Neuron (in vitro differentiated cells): Measurements from ENCODE around the gene GPC6.

ENCODE experiments used
- H2AFZ ChIP-seq: one replicate; pipeline ENCODE4 v1.6.1; 2013; ENCODE audit warnings: low read depth, mild to moderate bottlenecking, inconsistent platforms, low read length, moderate library complexity
- H3K27me3 ChIP-seq: one replicate; pipeline ENCODE4 v1.6.1; 2013; ENCODE audit warnings: low read length; ENCODE audit not compliant: insufficient read depth
- H3K36me3 ChIP-seq: one replicate; pipeline ENCODE4 v1.6.1; 2013; ENCODE audit warnings: low read length; ENCODE audit not compliant: insufficient read depth
- H3K4me1 ChIP-seq: one replicate; pipeline ENCODE4 v1.6.1; 2013; ENCODE audit warnings: low read length; ENCODE audit not compliant: insufficient read depth
- H3K4me3 ChIP-seq: 2 replicates; pipeline ENCODE4 v1.5.1; 2013; ENCODE audit warnings: mild to moderate bottlenecking, low read length, moderate library complexity
- H3K9me3 ChIP-seq: one replicate; pipeline ENCODE4 v1.6.1; 2013; ENCODE audit warnings: low read length

GPC6 gene

GRCh38 chr13:94268661-94269060, 1042.1 kb downstream of the GPC6 start:
- H3K36me3 ChIP-seq: no peaks in the 10 kb centered on the region
- no peaks in the 10 kb centered on the region for H3K9me3 ChIP-seq
- no peaks in the 10 kb centered on the region for H3K27me3 ChIP-seq
- H2AFZ ChIP-seq: no peak overlapping the region
- H3K4me1 ChIP-seq: peaks cover 2% of the 10 kb centered on the region
- H3K4me3 ChIP-seq: no peak overlapping the region

- Histone ChIP-seq H2AFZ (no peak overlapping the region), H3K4me1 (no peaks in the 10 kb centered on the region), H3K36me3 (no peaks in the 10 kb centered on the region), H3K27me3 (no peaks in the 10 kb centered on the region), H3K4me3 (no peak overlapping the region), H3K9me3 (no peaks in the 10 kb centered on the region)
Observed at GRCh38 chr13:94269557-94269956, 1043.0 kb downstream of the GPC6 start.

GRCh38 chr13:94270556-94270955, 1043.9 kb downstream of the GPC6 start:
- H3K4me1 ChIP-seq: no peaks in the 10 kb centered on the region

GRCh38 chr13:94272038-94272437, 1045.4 kb downstream of the GPC6 start:
- Histone ChIP-seq H3K36me3 (no peaks in the 10 kb centered on the region), H3K27me3 (no peaks in the 10 kb centered on the region), H2AFZ (no peak overlapping the region)

More at GRCh38 chr13:94270556-94270955, 1043.9 kb downstream of the GPC6 start:
- H3K9me3 ChIP-seq: no peaks in the 10 kb centered on the region
- no peaks in the 10 kb centered on the region for H3K36me3 ChIP-seq
- no peaks in the 10 kb centered on the region for H3K27me3 ChIP-seq
- no peak overlapping the region for H3K4me3 ChIP-seq
- H2AFZ ChIP-seq: no peak overlapping the region

GRCh38 chr13:94280349-94280748, 1053.7 kb downstream of the GPC6 start:
- Histone ChIP-seq H3K9me3 (no peaks in the 10 kb centered on the region), H2AFZ (no peak overlapping the region), H3K4me3 (no peak overlapping the region), H3K4me1 (peaks cover 5% of the 10 kb centered on the region), H3K27me3 (no peaks in the 10 kb centered on the region), H3K36me3 (no peaks in the 10 kb centered on the region)

More at GRCh38 chr13:94272038-94272437, 1045.4 kb downstream of the GPC6 start:
- Histone ChIP-seq H3K4me3 (no peak overlapping the region), H3K4me1 (no peaks in the 10 kb centered on the region), H3K9me3 (no peaks in the 10 kb centered on the region)

GRCh38 chr13:94280845-94281244, 1054.2 kb downstream of the GPC6 start:
- H2AFZ ChIP-seq: no peak overlapping the region
- no peak overlapping the region for H3K4me3 ChIP-seq
- H3K4me1 ChIP-seq: peaks cover 5% of the 10 kb centered on the region
- H3K27me3 ChIP-seq: no peaks in the 10 kb centered on the region
- H3K36me3 ChIP-seq: no peaks in the 10 kb centered on the region
- no peaks in the 10 kb centered on the region for H3K9me3 ChIP-seq

GRCh38 chr13:94286581-94286980, 1060.0 kb downstream of the GPC6 start:
- Histone ChIP-seq H3K36me3 (no peaks in the 10 kb centered on the region), H3K4me3 (no peak overlapping the region), H3K27me3 (no peaks in the 10 kb centered on the region), H3K4me1 (peaks cover 5% of the 10 kb centered on the region), H2AFZ (no peak overlapping the region), H3K9me3 (no peaks in the 10 kb centered on the region)

- H3K4me1 ChIP-seq: no peaks in the 10 kb centered on the region
- no peaks in the 10 kb centered on the region for H3K9me3 ChIP-seq
- H2AFZ ChIP-seq: no peak overlapping the region
- H3K4me3 ChIP-seq: no peak overlapping the region
- H3K27me3 ChIP-seq: no peaks in the 10 kb centered on the region
- H3K36me3 ChIP-seq: no peaks in the 10 kb centered on the region
Observed at GRCh38 chr13:94291631-94292322, 1065.2 kb downstream of the GPC6 start.

- Histone ChIP-seq H3K4me1 (no peaks in the 10 kb centered on the region), H3K36me3 (no peaks in the 10 kb centered on the region), H3K4me3 (no peak overlapping the region), H3K9me3 (no peaks in the 10 kb centered on the region), H2AFZ (no peak overlapping the region), H3K27me3 (no peaks in the 10 kb centered on the region)
Observed at GRCh38 chr13:94292323-94292640, 1065.7 kb downstream of the GPC6 start.

- H3K36me3 ChIP-seq: no peaks in the 10 kb centered on the region
- H3K4me3 ChIP-seq: no peak overlapping the region
- H2AFZ ChIP-seq: no peak overlapping the region
- no peaks in the 10 kb centered on the region for H3K4me1 ChIP-seq
- H3K27me3 ChIP-seq: no peaks in the 10 kb centered on the region
- H3K9me3 ChIP-seq: no peaks in the 10 kb centered on the region
Observed at GRCh38 chr13:94296471-94296870, 1069.9 kb downstream of the GPC6 start.

- Histone ChIP-seq H3K9me3 (no peaks in the 10 kb centered on the region), H3K27me3 (no peaks in the 10 kb centered on the region), H3K4me1 (no peaks in the 10 kb centered on the region), H2AFZ (no peak overlapping the region), H3K4me3 (no peak overlapping the region), H3K36me3 (no peaks in the 10 kb centered on the region)
Observed at GRCh38 chr13:94298346-94298745, 1071.7 kb downstream of the GPC6 start.

- H3K36me3 ChIP-seq: no peaks in the 10 kb centered on the region
- peaks cover 3% of the 10 kb centered on the region for H3K4me1 ChIP-seq
- no peaks in the 10 kb centered on the region for H3K9me3 ChIP-seq
- H2AFZ ChIP-seq: no peak overlapping the region
- no peaks in the 10 kb centered on the region for H3K27me3 ChIP-seq
- no peak overlapping the region for H3K4me3 ChIP-seq
Observed at GRCh38 chr13:94300401-94300800, 1073.8 kb downstream of the GPC6 start.

- H2AFZ ChIP-seq: no peak overlapping the region
- H3K36me3 ChIP-seq: no peaks in the 10 kb centered on the region
- peaks cover 3% of the 10 kb centered on the region for H3K4me1 ChIP-seq
- no peaks in the 10 kb centered on the region for H3K9me3 ChIP-seq
- H3K27me3 ChIP-seq: no peaks in the 10 kb centered on the region
- no peak overlapping the region for H3K4me3 ChIP-seq
Observed at GRCh38 chr13:94301487-94301886, 1074.9 kb downstream of the GPC6 start.
